NOMO-1 treated with DMSO at 0.1 percent for 48 hours (cell line): Measurements from ENCODE around the gene LAMC1.

ENCODE experiments used
- DNase-seq: peaks from one replicate; lab custom pipeline; 2025; ENCODE audit not compliant: unreplicated experiment; lab: John Stamatoyannopoulos, UW

Gene LAMC1

DNA sequence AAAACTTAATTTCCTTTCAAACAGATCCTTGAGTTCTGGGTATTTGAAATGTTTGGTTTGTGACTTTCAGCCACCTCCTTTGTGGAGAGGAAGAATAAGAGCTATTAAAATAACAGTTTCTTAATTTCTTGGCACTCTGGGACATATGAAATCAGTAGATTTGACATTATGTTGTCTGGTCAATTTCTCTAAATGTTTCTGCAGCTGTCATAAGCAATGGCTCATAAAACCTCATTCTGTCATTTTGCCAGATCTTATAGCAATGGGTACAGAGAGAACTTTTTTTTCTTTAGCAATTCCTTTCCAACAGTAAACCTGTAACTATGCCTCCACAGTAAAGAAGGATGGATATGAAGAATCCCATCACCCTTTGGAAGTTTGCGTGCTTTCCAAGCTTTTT lies 52.6 kb downstream of the LAMC1 start:
- DNase-seq, result no peak

DNA sequence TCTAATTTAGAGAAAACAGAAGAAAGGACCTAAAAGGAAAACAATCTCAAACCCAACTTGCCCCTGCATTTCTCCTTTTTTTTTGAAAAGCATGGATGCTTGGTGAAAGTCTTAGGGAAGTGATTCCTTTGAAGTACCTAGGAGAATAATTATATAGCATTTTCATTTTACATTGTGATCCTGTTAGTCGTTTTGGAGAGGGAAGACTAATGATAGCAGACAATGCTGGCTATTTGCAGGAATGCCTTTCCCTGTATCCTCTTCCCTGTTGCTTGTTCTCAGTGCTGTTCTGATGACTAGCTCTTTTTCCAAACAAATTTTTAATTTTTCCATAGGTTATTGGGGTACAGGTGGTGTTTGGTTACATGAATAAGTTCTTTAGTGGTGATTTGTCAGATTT lies 53.9 kb downstream of the LAMC1 start:
- DNase-seq, result no peak

DNA sequence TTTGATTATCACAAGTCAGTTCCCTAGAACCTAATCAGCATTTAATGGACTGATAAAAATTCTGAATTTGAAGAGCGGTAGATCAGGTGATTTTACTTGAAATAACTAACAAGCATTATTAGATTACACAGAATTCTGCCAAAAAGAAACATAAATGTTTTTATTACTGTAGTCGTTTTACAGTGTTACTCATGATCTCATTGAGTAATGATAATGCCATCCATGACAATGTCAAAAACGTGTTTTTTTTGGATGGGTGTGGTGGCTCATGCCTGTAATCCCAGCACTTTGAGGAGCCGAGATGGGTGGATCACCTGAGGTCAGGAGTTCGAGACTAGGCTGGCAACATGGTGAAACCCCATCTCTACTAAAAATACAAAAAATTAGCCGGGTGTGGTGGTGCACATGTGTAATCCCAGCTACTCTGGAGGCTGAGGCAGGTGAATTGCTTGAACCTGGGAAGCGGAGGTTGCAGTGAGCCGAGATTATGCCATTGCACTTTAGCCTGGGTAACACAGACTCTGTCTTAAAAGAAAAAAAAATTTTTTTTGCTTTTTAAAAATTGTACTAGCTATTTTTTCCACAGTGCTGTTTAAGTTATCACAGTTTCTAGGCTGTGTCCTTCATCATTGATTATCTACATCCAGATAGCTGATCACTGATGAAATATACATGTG lies 56.6 kb downstream of the LAMC1 start:
- DNase-seq, result no peak

DNA sequence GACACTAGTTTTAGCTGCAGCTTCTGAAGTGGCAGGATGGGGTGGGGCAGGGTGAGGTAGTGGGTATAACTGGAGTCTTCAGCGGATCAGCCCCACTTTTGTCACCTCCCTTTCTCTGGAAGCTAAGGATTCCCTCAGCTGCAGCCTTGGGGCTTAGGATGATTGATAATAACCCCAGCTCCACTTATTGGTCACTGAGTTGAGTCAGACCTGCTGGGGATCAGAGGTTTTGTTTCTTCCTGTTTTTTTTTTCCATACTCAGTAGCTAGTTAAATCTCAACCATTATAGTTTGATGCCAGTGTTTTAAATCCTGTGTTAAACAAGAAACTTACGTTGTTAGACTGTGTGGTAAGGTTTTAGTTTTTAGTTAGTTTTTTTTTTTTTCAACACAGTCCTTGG lies 57.2 kb downstream of the LAMC1 start:
- peak; percentile 19 for DNase-seq

DNA sequence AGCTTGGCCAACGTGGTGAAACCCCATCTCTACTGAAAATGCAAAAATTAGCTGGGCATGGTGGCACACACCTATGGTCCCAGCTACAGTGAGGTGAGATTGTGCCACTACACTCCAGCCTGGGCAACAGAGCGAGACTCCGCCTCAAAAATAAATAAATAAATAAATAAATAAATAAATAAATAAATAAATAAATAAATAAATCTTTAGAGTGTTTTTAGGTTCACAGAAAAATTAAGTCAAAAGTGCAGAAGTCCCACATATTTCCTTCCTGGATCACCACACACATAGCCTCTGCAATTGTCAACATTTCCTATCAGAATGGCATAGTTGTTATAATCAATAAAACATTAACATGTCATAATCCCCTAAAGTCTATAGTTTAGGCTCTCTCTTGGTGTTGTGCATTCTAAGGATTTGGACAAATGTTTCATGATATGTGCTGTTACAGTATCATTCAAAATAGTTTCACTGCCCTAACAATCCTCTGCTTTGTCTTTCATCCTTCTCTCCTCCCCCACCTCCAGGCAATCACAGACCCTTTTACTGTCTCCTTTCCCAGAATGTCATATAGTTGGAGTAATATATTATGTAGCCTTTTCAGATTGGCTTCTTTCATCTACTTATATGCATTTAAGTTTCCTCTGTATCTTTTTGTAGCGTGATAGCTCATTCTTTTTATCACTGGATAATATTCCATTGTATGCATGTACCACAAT lies 58.3 kb downstream of the LAMC1 start:
- no peak for DNase-seq

DNA sequence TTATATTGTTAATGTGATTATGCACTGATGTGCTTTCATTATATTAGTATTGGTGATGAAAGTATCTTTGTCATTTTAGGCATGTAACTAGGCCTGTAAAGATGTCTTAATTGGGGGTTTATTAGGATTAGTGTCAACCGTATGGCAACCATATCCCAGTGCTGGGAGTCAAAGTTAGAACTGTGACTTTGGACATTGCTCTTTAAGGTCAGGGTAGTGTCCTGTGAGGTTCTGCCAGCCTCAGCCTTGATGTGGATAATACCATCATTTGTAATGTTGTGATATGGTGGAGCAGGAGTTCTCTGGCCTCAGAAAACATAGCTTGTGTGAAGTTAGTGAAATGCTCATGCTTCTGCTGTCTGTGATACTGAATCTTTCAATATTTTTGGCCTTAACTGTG lies 59.4 kb downstream of the LAMC1 start:
- DNase-seq, result no peak

DNA sequence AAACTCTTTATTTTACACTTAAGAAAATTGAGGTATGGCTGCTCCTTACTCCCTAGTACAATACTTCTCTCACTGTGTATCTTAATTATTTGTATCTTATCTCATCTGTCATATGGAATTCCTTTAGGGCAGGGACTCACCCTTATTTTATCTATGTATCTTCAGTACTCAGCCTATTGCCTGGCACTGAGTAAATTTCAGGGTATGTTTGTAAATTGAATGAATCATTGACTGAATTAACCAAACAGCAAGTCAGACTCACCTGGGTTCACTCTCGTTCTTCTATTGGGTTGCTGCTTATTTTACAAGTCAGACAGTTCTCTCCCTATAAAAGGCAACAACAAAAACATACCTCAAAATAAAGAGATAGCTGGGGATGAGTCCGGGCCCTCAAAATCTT lies 63.8 kb downstream of the LAMC1 start:
- no peak for DNase-seq

DNA sequence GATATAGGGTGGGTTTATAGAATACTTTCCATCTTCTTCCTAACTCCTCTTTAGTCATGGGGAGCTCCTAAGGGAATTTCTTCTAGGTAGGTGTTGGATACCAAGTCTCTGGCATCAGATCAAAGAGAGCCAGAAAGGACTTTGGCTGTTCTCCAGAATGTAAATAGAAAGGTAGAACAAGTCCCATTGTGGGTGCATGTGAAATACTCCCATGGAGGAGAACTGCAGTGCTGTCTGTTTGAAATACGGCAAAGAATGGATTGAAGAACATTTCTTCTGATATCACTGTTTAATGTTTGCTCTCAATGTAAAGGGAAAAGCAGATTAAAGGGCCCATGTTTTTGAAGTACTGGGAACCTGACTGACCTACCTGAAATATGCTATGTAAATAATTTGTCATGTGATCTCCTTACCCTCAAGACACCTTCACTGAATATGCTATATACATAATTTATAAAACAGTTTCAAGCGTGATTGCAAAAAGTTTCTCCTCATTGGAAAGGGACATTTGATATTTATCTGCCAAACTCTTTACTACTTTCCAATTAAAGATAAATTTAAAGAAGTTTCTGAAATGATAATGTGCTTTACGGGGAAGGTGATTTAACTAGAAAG lies 65.9 kb downstream of the LAMC1 start:
- no peak for DNase-seq

DNA sequence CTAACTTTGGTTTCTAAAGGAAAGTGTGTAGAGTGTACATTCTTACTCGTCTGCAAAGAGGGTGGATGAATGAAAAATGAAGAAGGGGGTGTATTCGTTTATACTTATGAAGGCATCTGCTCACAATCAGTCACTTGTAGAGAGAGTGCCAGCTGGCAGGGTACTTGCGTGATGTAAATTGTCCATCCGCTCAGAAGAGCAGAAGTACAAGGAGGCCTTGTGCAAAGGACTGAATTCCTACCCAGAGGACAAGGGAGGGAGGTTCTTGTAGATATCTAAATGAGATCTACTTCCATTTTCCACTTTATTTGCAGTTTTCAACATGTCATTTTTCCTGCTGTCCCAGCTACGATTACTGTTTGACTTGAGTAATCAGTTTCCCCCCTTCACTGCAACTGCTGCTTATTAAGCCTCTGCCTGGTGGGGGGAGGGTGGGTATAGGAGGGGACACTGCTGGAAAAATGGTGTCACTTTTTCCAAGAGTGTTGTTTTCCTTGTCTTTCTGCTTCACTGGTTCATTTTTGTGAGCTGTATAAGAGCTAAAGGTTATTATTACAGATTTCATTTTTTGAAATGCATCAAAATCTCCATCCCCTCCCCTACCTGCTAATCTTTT lies 67.3 kb downstream of the LAMC1 start:
- DNase-seq, result no peak

DNA sequence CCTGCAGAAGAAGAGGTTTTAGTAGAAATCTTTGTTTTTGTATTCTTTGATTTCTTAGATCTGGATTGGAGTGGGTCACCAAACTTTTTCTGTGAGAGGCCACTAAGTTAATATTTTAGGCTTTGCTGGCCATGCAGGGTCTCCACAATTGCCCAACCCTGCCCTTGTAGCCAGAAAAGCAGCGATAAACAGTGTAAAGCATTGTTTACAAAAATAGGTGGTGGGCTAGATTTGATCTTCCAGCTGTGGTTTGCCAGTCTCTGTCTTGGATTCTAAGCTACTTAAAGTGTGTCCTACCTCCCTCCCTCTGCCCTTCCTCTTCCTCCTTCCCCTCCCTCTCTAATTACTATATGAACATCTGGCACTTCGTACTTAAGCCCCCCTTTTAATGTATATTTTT lies 68.0 kb downstream of the LAMC1 start:
- DNase-seq, result no peak

DNA sequence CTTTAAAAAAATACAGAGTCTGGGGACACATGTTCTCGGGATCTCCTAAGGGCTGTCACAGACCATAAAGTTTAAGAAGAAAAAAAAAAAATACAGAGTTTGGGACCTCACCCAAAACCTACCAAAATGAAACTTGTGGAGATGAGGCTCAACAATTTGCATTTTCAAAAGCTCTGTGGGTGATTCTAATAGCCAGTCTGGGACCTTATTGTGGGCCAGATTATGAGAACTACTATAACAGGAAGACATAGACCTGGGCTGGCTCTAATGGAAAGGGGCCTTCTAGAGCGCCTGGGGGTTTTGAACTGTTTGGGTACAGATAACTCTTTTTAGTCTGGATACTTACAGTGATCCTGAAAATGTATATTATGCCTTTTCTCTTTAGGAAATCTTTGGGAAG lies 69.1 kb downstream of the LAMC1 start:
- no peak for DNase-seq

DNA sequence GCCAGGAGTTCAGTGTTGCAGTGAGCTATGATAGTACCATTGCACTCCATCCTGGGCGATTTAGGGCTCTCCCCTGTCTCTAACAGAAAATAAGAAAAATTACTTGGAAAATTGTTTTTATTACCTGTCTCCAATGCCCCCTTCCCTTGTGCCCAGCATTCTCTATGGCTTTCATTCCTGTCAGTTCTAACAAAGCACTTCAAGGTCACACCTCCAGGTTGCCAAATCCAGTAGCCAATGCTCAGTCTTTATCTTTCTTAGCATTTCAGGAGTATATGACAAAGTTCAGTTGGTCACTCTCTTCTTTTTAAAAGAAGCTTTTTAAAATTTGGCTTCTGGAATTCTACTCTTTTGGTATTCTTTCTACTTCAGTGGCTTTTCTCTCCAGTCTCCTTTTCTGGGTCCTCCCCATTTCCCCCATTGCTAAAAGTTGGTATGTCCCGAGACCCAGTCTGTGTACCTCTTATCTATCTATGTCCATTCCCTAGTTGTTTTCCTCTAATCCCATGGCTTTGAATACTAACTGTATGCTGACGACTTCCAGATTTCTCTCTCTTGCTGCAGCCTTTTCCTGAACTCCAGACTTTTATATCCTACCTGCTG lies 69.9 kb downstream of the LAMC1 start:
- no peak for DNase-seq

DNA sequence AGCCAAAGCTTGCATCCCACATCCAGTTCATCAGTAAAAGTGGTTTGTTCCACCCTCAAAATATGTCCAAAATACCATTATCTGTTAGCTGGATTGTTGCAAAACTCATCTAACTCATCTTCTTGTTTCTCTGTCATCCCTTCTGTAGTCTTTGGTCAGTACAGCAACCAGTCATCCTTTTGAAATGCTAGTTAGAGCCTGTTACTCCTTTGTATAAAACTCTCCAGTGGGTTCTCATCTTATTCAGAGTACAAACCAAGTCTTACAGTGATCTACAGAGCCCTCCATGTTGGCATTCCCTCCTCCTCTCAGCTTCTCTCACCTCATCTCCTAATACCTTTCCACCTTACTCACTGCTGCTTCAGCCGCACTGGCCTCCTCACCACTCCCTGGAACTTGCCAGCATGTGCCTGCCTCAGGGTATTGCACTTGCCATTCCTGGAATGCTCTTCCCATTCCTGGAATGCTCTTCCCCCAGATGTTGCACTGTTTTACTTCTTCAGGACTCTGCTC lies 70.6 kb downstream of the LAMC1 start:
- DNase-seq, result no peak

DNA sequence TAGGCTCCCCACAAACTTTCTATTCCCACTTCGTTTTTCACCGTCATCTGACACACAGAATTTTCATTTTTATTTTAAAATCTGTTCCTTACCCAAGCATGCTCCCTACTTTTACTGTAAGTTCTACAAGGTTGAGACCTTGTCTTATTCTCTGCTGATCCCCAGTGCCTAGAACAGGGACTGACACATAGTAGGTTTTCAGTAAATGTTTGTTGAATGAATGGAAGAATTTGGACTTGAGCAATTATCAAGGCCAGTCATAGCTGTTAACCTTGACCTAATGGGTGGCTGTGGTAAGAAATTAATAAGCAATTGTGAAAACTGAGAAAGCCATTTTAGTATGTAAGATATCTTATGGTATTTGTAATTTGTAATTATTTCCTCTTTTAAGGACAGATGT lies 71.1 kb downstream of the LAMC1 start:
- DNase-seq, result no peak

DNA sequence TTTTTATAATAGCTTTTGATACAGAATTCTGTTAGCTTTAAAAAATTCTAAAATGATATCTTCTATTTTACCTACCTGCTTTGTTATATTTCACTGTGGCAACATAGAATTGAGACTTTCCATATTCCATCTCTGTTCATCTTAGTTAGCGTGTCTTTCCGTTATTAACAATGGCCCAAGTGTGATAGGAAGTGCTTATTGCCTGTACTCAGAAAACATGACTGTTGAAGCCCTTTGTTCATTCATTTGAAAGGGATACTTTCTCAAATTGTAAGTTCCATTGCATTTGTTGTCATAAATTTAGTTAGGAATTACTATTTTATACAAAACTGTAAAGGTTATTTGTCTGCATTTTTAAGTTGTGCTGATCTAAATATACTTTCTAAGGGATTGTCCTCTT lies 73.1 kb downstream of the LAMC1 start:
- DNase-seq, result no peak

DNA sequence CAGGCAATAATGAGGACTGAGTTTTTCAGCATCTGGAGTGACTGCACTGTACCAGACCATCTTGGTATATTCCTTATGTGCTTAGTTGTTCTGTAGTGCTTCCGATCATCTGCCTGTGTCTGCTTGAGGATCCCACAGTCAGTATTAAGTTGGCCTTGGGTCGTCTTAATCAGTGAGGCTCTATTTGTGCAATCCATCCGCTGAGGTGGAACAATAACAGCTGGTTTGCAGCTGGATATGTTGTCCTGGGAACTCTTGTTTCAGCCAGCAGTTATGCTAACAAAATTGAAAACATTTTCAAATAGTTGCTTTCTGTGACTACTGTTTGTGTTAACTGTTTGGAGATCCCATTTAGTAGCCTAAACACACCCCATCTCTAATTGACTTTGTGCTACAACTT lies 73.7 kb downstream of the LAMC1 start:
- DNase-seq, result no peak

DNA sequence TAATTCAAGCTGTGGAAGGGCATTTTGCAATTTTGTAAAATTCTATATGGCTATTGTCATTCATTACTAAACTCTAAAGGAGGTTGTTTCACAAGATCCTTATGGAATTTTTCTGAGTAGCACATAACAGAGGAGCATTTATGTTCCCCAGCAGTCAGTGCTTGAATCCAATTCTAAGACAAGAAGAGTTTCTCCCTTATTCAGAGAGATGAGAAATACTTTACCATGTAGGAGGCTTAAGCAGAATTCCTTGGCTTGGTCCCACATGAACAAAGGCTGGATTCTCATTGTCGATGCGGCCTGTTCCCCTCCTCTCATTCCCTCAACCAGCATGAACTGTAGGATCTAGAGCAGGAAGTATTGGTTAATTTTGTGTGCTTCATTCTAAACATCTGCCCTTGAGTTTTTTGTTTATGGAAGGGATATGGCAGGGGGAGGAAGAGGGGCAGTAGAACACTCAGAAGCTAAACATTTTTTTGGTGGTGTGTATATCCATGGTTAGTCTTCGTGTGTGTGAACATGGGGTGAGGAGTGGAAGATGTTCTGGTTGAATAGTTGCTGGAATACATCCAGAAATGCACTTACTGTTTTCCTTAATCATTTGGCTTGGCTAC lies 74.3 kb downstream of the LAMC1 start:
- DNase-seq, result no peak

DNA sequence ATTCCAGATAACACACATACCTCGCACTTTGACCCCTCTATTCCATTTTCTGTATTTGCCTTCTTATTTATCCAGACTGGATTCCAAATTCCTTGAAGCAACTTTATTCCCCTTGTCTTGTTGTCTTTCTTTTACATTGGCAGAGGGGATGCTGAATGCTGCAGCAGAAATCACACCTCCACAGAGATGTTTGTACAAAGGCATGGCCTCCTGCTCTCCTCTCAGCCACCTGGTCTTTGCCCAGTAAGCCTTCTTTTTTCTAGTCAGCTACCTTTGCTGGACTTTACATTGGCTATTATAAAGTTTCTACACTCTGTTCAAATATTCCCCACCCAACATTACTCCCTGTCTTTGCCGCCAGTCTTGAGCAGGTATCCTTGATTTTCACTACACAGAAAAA lies 75.1 kb downstream of the LAMC1 start:
- no peak for DNase-seq

DNA sequence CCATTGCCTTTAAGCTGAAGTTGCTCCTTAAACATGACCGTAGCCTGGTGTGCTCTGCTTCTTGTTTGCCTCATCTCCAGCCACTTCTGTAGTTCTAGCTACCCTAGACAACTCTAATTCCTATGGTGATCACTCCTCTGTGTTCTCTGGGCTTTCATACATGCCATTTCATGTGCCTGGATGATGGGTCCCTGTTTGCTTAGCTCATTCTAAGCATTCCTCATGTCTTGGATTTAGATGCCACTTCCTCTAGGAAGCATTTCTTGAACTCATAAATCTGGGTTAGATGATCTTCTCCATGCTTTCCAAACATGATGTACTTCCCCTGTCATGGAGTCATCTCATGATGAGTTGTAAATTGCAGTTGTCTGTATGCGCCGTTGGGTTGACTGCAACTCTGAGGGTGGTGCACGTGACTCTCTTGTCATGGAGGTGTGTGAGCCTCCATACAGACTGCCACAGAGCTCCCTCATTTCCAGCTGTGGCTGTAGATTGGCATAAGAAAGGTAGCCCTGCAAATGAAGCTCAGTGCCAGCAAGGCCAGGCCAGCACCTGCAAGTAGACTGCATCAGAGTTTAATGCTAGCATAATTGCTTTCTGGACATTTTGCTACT lies 77.2 kb downstream of the LAMC1 start:
- DNase-seq, result no peak

DNA sequence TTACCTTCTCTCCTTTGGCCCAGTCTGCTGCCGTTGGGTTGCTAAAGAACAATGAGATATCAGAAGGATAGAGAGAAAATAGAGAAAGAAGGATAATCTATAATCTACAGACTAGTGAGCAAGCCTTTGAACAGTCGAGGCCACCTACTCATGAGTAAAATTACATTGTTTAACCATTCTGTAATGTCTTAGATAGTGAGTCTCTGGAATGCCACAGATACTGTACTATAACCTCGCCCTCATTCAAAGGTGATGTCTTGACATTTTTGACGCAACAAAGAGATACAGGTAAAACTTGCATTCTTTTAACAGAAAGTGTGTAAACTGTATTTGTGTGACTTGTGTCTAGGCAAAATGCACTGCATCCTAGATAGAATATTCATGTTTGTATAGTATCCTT lies 77.9 kb downstream of the LAMC1 start:
- DNase-seq, result no peak

DNA sequence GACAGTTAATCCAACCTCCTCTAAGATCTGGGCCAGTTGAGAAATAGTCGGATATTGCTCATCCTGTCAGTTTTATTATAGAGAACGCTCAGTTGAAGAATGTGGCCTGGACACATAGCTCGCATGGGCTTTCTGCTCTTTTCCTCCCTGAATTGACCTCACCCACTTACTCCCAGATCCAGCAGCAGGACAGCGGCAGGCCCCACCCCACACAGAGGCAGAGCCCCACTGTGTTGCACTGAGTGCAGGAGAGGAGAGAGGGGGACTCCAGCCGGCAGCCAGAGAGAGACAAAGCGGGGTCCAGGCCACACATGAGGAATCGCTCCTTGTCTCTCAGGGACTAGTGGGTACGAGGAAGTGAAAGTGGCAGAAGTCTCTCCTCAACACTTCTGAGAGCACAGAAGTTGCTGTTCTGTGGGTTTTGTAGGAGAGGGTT lies 78.6 kb downstream of the LAMC1 start:
- peak; percentile 82 for DNase-seq
